Right forelimb (tissue), 1 donor: ENCODE results near the gene SMYD3.
"Not testable (repeated sequence)": the region's sequence is repeated elsewhere in the genome, so short reads cannot be mapped to it uniquely, and the experiment has no call there.

Source experiments
- DNase-seq: peaks from one replicate; pipeline ENCODE4 v3.0.0-alpha.2; 2018

The SMYD3 gene

DNA sequence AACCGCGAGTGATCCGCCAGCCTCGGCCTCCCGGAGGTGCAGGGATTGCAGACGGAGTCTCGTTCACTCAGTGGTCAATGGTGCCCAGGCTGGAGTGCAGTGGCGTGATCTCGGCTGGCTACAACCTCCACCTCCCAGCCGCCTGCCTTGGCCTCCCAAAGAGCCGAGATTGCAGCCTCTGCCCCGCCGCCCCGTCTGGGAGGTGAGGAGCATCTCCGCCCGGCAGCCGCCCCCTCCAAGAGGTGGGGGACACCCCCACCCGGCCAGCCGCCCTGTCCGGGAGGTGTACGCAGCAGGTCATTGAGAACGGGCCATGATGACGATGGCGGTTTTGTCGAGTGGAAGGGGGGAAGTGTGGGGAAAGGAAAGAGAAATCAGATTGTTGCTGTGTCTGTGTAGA, 732.1 kb downstream of the SMYD3 start:
- not testable (repeated sequence) for DNase-seq

DNA sequence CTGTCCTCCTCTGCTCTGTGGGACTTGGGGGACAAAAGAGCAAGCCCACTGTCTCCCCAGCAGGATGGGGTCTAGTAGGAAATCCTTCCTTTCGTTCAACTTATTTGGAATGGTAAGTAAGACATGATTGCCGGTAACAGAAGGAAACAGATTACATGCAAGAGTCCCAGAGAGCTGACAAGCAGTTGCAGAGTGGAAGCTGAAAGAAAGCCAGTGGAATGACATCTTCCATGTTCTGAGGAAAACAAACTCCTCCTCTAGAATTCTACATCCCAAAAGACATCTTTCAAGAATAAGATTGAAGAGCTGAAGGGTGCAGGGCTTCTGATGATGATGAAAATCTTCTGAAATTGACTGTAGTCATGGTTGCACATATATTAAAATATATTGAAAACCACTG, 732.9 kb downstream of the SMYD3 start:
- DNase-seq: no peak

DNA sequence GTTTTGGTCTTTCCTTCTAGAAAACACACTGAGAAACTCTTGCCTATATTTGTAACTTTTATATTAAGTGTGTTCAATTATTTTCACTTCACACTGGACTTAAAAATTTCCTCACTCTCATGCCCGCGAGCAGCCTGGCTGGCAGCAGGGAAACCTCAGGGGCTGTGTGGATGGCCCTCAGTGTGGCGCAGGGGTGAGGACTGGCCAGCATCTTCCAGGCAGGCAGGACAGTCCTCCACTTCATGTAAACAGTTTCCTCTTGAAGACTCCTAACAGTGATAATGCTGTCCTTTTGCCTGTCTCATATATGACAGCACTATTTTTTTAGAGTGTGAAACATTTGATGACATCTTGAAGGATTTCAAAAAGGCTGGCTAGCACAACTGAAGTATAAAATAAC, 733.7 kb downstream of the SMYD3 start:
- no peak for DNase-seq

DNA sequence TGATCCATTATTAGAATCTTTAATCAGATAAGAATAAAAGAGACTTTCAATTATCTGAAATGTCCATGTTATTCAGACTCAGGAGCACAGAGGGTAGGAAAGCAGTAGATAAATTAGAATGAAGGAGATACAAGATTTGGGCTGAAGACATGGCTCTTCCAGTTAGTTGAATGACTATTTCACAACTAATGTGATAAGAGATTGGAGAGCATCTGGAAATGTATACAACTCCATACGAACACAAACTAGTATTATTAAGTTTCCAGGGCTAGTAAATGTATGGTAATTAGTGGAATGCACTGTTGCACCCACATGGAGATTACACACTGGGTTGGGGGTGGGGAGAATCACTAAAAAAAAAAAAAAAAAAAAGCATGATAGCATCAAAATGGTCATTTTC, 734.3 kb downstream of the SMYD3 start:
- DNase-seq: no peak

DNA sequence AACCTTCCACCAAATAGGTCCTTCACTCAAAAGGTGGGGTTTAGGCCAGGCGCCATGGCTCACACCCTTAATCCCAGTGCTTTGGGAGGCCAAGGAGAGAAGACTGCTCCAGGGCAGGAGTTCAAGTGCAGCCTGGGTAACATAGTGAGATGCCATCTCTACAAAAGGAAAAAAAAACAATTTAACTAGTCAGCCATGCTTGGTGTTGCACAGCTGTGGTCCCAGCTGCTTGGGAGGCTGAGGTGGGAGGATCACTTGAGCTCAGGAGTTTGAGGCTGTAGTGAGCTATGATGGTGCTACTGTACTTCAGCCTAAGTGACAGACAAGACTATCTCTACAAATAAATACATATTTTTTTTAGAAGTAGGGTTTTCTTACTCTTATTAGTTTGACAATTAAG, 734.8 kb downstream of the SMYD3 start:
- no peak for DNase-seq

DNA sequence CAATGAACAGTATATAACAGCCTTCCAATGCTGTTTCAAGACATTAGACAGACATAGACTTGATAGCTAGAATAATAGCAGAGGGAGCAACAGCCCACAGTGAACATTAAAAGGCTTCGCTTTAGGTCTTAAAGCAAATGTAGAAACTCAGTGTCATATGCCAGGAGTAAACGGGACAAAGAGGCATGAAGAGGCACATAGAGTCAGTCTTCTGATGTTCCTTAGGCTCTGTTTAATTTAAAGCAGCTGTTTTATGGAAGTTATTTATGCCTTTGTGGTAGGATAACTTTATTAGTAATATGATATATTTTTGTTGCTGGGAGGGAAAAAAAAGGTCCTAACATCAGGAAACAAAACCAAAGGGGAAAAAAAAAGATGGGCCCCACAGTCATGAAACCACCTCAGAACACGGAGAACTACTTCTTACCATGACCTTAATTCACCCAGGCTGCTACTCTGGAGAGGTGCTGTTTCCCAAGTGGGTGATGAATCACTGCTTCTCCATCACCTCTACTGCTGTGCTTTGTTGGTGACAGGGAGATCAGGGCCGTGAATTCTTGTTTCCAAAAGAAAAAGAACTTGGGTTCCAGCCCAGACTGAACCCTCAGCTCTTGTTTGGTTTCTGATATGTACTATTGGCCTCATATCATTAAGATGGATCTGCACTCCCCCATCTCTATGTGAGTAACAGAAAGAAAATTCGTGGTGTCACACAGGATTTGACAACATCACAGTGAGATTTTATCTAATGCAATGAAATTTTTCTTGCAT, 735.4 kb downstream of the SMYD3 start:
- no peak for DNase-seq

DNA sequence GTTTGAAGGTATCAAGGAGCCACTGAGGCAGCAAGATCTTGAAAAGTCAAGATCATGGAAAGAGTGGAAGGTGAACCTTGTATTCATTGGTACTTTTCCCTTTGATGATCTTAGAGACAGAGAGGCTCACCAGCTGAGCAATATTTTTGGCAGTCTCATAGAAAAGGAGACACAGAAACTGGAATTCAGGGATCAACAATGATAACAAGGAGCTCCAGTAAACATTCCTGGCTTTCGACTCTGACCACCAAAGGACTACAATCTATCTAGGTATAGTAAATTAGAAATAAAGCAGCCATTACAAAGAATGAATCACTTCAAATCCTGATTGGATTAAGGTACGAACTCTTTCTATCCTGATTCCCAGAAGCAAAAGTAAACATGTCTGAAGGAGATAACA, 736.9 kb downstream of the SMYD3 start:
- no peak for DNase-seq

DNA sequence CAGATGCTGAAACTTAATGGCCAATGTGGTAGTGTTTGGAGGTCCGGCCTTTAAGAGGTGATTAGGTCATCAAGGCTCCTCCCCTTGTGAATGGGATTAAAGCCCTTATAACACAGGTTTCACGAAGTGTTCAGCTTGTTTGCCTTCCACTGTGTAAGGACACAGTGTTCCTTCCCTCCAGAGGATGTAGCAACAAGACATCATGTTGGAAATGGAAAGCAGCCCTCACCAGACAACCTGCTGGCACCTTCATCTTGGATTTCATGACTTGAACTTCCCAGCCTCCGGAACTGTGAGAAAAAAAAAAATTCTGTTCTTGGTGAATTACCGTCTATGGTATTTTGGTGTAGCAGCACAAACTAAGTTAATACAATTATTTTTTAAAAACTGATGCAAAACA, 738.5 kb downstream of the SMYD3 start:
- DNase-seq: no peak

DNA sequence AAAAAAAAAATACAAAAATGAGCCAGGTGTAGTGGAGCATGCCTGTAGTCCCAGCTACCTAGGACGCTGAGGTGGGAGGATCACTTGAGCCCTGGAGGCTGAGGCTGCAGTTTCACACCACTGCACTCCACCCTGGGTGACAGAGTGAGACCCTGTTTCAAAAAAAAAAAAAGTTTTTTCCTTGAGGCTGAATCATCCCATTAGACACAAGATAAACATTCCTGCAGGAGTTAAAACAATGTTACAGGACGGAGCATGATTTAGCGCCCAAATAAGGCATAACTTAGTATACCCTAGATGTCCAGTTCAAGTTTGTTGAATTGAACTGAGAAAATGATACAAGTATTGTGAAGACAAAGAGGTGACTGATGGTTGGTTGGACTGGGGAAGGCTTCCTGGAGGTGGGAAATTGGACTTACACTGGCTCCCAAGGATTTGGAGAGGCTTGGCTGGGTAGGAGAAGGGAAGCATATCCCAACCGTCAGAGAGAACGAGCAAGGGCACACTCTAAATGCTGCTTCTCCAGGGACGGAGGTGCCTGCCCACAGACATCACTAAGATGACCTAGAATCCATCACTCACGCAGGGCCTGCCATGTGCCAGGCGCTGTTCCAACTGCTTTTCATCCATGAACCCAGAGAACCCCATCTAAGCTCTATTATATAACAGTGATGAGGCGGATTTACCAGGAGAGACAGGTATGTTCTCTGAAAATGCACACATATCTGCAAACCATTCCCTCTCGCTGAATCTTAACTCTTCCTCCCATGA, 741.7 kb downstream of the SMYD3 start:
- no peak for DNase-seq

DNA sequence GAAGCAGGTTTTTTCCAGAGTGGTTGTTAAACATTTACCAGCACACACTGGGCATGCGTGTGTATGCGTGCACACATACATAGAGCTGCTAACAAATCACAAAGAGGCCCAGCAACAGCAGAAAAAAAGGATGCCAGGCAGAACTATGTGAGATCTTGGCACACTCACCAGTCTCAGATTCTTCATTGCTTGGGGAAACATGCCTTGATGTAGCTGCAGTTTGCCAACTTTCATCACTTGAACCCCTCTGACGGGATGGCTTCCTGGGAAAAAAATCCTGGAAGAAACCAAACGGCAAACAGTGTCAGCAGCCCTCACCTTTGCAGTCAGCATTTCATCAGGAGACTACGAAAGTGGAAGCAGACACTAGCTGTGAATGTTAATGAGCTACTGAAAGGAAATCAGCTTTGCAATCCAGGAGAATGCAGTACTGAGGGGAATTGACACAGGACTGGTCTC, 743.2 kb downstream of the SMYD3 start:
- DNase-seq: no peak

DNA sequence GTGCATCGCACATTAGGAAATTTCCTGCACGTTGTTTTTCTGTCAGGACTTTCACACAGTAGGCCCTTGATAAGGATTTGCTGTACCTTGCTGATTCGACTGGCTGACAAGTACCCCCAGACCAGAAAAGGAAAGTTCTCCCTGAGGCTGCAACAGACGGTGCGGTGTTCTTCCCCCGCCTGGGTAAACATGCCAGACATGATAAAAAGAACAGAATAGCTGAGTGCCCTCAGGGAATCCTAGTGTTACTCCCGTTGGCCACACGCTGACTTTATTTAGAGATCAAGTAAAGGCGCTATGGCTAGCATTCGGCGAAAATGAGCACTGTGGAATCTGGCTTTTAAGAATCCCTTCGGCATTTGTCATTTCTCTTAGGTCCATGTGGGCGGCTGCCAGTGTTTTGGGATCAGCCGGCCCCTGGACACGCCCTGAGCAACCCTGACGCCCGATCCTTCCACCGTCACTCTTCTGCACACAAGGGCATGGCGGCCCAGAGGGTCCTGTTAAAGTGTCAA, 744.6 kb downstream of the SMYD3 start:
- DNase-seq: no peak

DNA sequence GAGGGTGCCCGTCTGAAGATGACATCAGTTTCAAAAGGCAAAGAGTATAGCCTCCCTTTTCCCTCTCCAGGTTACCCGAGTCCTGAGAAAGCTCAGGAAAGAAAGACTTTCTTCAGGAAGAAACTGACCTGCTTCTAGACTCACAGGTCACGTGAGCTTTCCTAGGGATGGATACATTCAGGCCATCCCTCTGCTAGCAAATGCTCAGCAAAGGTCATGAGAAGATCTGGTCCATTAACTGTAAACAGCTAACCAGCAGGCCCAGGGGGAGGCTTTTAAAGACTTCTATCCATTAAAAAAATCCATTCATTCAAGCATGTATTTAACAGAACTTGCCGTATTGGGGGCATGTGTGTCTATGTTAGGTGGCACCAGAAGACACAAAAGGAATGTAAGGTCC, 746.8 kb downstream of the SMYD3 start:
- DNase-seq: no peak

DNA sequence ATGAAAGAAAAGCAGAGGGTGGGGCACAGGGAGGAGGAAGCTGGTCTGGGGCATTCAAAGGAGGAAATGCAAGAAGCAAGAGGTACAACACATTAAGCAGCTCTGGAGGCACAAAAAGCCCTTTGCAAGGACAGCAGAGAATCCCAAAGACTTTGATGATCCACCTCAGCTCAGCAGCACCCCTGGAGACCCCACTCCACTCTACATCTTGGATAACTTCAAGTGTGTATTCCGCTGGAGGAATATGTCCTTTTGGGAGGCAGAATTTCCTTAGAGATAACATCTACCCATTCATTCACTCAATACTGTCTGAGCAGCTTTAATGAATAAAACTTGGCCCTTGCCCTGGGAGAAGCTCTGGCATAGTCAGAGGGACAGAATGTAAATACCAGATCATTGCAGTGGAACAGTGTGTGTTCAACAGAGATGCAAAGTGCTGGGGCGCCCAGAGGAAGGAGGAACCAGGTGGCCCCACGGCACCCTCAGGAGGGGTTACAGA, 752.6 kb downstream of the SMYD3 start:
- DNase-seq: no peak

DNA sequence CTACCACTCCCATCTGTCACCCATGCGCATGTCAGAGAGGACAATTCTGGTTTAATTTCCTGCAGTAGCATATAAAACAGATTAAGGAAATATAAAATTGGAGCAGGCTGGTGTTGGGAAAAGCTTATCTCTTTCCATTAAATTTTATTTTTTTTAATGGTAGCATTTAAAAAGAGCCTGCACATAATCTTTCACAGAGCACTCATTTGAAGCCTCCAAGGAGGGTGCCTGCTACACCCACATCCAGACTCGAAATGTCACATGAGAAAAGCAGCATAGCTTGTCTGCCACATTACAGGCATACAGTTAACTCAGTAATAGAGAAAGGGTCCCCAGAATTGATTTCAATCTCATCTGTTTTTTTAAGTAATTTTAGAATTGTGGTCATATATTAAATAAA, 753.3 kb downstream of the SMYD3 start:
- DNase-seq: no peak

DNA sequence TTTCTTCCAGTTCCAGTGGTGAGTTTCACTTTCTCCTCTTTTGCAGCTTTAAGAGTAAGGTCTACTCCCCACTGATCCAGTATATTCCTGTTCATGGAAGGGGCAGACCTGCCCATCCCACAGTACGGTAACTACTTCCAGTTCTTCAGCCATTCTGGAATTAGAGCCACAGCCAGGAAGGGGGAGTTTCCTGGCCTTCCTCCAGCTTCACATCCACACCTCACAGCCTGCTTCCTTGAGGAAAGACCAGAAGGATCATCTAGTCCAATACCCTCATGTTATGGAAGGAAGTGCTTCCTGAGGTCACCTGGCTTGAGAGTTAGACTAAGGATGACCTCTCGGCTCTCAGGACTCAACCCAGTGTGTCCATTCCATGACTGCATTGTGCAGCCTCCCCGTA, 754.5 kb downstream of the SMYD3 start:
- no peak for DNase-seq

DNA sequence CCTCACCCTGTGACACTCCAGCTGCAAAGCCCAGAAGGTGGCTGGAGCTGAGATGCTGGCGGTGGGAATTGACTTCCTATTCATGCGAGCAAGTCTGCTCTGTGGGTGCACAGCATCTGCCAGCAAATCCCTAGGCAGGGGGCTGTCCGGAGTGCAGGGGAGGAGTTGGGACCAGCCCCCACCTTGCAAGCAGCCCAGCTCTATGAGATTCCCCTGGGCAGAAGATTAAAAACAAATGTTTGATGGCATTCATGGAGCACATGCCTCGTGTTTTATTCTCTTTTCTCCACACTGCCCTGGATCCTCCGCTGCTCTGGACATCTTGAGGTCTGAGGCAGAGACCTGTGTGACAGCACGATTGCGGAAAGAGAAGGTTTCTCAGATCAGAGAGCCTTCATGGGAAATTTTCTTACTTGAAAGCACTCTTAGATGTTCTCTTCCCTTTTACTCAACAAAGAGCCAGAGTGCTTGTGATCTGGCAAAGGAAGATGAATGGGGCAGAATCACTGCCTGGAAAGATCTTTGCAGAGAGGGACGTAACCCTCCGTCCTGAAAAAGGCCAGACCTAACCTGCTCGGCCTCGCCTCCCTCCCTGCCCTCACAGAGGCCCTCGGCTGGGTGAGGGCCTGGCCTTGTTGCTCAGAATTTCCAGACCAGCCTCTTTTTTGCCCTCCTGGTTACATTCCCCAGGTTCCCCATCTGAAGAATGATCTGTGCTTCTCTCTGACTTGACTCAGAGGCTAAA, 755.2 kb downstream of the SMYD3 start:
- DNase-seq: no peak

DNA sequence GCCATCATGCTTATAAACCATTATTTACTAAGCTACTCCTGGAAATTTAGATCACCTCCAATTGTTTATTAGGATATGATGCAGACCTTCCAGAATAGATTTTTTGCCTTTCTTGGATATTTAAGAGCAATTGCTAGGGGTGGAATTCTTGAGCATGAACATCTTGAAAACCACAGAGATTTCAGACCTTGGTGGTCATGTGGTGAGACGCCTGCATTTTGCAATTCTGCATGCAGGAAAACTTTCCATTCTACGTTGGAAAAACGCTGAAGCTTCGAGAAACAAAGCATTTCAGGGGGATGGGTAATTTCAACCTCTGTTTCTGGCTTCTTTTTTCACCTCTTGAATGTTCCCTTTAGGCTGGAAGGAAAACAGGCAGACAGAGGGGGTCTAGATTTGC, 756.0 kb downstream of the SMYD3 start:
- DNase-seq: no peak

DNA sequence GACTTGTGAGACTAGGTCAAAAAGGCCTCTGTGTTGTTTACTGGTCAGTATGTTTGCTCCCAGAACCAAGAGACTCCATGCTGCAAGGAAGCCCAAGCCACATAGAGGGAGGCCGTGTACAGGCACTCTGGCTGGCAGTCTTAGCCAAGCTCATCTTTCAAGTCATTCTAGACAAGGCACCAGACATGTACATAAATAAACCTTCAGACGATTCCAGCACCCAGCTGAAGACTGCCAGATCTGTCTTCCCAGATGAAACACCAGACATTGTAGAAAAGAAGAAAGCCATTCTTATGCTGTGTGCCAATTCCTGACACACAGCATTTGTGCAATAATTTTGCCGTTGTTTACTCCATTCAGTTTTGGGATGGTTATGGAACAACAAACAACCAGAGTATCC, 756.8 kb downstream of the SMYD3 start:
- no peak for DNase-seq

DNA sequence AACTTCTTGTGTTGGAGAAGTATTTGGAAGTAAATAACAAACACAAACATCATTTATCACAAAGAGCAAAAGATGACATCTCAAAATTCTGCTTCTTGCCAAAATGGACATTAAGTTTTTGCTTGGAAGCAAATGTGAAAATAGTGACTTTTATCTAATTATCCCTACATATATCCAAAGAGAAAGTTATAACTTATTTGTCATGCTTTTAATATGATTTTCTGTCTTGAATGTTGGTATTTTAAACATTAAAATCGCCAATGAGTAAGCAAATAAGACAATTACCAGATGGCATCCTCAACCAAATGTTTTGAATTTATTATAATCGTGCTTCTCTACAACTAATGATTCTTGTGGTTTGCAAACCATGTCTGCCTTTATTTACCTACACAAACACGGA, 758.0 kb downstream of the SMYD3 start:
- DNase-seq: no peak

DNA sequence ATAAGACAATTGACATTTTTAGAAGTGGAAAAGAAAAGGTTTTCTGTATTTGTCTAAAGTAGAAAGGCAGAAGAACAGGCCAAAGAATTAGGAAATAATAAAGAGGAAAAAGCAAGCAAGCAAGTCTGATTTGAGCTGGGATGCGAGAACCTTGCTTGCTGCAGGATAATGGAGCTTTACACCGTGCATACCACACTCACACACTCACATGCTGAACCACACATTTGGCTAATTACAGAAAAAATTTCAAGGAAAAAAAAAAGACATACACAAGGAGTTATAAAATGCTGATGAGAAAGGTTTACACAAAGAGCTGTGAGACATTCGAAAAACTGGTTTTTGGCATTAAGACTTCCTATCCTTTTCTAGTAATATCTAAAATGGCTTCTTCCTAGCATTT, 758.4 kb downstream of the SMYD3 start:
- DNase-seq: no peak

DNA sequence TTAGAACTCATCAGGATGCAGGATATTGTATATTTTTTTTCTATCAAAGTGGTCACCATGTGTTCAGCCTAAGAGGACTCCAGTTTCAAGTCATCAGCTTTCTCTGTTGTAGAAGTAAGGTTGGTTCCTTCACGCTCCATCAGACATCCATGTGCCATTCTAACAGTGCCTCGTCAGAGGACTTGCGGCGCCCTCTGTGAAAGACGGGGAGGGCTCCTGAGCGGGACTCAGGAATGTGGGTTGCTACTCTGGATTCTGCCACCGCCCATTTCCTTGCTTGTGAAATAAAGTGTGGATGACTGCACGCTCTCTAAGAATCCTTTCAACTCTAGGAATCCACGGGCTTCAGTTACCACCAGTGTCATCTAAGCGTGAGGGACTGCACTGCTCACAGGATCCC, 758.8 kb downstream of the SMYD3 start:
- DNase-seq: no peak

DNA sequence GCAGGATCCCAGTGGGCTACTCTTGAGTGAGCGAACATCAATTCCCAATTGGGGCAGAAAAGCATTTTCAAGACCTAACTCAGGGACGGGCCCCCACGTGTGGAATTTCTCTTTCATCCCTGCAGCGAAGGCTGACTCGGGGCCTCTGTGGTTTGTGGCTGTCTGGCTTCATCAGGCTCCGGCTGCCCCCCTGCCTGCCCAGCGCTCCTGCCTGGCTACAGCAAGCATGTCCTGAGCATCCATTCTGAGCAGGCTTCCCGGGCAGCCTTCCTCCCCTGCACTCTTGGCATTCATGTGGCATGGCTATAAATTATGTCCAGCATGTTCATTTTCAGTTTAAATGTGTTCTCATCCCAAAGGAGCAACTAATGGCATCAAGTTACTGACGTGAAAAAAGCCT, 764.2 kb downstream of the SMYD3 start:
- DNase-seq: peak; percentile 58

DNA sequence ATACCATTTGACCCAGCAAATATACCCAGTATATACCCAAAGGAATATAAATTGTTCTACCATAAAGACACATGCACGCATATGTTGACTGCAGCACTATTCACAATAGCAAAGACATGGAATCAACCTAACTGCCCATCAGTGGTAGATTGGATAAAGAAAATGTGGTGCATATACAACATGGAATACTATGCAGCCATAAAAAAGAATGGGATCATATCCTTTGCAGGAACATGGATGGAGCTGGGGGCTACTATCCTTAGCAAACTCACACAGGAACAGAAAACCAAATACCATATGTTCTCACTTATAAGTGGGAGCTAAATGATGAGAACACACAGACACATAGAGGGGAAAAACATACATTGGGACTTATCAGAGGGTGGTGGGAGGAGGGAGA, 766.7 kb downstream of the SMYD3 start:
- not testable (repeated sequence) for DNase-seq
